ENCODE results near the gene OPN3.

OPN3 gene

DNA sequence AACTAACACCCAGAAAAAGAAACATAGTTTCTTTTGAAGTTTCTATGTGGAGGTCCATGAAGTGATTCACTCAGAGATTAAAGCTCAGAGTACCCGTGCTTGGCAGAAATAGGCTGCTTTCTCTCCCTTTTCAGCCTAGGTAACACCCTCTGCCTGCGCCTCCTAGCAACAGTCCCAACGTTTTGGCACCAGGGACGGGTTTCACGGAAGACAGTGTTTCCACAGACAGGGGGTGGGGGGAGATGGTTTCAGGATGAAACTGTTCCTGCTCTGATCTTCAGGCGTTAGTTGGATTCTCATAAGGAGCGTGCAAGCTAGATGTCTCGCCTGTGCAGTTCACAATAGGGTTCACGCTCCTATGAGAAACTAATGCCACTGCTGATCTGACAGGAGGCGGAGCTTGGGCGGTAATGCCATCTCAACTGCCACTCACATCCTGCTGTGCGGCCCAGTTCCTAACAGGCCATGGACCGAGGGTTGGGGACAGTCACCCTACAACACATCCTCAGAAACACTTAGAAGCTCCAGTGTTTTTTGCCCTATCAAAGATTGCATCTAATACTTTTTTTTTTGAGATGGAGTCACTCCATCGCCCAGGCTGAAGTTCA, 53.2 kb downstream of the OPN3 start:
- no peak for DNase-seq

DNA sequence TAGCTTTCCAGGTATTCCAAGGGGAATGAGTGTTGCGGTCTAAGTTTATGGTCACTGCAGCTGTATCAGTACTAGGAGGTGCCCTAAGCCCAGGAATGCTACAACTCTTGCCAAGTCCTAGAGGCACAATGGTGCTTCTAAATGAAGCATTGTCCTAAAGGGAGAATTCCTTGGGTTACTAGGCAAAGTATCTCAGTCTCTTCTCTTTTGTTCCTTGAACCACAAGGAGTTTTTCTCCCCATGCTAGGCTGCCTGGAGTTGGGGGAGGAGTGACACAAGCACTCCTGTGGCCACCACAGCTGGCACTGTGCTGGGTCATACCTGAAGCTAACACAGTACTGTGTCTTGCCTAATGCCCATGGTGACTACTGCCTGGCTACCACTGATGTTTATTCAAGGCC, 57.2 kb downstream of the OPN3 start:
- no peak for DNase-seq

DNA sequence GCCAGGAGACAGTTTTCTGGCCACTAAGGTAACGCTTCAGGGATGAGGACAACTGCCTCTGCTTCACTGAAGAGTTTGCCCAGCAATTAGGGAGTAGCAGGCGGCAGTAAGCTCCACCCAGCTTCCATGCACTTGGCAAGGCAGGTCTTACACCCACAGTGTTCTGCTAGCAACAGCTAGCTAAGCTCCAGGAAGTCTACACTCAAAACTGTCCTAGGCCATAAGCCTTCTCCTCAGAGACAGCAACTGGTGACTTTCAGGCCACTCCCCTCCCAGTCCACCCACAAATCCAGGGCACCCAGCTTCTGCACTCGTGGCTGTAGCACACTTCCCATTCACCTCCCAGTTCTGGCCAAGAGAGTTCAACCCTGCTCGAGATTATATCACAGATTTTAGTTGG, 60.7 kb downstream of the OPN3 start:
- no peak for DNase-seq

DNA sequence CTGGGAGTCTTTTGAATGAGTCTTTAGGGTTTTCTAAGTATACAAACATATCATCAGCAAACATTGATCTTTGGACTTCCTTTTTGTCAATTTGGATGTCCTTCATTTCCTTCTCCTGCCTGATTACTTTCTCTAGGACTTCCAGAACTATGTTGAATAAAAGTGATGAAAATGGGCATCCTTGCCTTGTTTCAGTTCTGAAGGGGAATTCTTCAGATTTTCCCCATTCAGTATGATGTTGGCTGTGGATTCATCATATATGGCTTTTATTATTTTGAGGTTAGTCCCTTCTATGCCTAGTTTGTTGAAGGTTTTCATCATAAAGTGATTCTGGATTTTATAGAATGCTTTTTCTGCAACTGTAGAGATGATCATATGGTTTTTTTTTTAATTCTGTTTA, 66.0 kb downstream of the OPN3 start:
- no peak for DNase-seq

DNA sequence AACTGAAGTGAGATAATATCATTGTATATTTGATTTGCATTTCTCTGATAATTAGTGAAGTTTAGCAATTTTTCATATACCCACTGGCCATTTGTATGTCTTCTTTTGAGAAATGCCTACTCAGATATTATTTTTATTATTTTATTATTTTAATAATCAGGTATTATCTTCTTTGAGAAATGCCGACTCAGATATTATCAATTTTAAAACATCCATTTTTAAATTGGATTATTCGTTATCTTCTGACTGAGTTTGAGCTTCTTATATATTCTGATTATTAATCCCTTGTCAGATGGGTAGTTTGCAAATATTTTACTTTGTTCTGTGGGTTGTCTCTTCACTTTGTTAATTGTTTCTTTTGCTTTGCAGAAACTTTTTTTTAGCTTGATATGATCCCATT, 70.3 kb downstream of the OPN3 start:
- DNase-seq = no peak

DNA sequence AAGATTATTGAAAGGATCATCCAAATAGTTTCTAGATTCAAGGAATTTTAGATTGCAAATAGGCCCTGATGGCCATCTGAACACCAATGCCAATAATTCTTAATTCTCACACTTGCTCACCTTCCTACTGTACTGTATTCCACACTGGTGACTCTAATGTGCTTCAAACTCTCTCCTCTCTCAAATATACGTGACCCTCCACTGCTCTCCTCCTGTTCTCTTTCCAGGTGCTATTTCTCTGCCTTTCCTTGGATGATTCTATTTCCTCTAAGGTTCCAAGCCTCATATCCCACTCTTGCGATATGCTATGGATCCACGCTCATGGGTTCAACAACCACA, 79.4 kb downstream of the OPN3 start:
- DNase-seq = no peak

DNA sequence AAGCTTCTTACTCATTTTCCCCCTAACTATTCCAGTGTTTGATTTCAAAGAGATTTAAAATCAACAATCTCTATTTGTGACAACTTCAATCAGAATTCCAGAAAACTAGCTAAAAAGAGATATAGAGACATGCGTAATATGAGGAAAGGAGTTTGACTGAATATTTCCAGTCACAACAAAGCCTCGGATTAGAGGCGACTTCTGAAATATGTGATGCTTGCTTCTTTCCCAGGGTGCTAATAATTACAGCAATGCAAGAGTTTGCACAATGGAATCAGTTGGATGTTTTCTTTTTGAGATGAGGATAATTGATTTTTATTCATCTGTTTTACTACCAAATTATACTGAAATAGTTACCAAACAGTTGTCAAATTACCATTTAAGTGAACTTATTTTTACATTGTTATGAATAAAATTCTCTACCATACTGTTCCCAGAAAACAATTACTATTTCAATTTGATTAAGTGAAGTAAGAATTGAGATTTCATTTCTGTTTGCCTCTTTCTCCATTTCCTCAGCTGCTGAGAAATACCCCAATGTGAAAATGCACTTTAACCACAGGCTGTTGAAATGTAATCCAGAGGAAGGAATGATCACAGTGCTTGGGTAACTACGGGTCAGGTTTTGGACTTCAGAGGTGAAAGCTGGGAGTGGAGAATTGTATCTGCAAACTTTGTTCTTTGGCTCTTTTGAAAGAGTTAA, 79.9 kb downstream of the OPN3 start:
- no peak for DNase-seq

DNA sequence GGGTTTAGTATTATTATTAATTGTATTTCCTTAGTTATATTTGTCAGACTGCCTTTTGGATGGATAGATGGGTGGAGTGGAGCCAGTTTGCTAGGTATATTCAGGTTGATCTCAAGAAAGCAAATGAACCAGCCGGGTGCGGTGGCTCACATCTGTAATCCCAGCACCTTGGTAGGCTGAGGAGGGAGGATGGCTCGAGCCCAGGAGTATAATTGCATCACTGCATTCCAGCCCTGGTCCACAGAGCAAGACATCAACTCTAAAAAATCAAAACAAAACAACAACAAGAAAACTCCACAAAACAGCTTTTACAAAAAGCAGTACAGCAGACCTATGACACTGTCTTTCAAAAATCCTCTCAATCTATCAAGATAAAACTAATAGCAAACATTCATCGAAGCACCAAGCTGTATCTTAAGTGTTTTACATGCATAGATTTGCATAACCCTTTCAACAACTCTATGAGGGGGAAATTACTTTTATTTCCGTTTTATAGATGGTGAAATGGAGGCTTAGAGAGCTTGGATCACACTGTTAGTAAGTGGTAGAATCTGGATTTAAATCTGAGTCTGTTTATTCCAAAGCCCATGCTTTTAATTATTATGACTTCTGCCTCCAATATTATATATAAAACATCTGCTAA, 82.5 kb downstream of the OPN3 start:
- no peak for DNase-seq

DNA sequence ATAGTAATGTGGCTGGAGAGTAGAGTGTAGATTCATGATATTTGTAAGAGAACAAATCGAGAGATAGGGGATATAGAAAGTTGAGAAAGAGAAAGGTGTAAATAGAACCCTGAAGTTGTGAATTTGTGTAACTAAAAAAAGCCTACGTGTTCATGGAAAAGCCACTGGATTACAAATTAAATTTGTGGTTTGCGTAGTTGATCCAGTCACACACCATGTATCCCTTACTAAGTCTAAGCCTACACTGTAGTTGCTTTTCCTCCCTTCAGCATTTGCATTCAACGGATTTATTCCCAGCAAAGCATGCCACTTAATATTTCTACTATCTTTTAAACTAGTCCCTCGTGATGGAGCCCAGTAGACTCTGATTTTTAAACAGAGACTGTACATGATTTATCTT, 83.1 kb downstream of the OPN3 start:
- no peak for DNase-seq

DNA sequence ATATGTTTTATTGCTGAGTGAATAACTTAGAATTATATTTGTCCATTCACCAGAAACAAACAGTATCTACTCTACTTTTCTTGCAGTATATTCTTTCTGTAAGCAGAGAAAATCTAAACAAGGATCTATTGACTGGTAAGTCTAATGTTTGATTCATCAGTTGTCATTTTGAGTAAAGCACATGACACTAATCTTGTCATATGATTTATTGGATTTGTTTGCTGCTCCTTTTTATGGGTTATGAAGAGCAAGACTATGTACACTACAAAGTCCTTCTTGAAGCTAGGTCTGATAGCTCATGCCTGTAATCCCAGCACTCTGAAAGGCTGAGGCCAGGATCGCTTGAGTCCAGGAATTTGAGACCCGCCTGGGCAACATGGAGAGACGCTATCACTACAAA, 84.6 kb downstream of the OPN3 start:
- no peak for DNase-seq

DNA sequence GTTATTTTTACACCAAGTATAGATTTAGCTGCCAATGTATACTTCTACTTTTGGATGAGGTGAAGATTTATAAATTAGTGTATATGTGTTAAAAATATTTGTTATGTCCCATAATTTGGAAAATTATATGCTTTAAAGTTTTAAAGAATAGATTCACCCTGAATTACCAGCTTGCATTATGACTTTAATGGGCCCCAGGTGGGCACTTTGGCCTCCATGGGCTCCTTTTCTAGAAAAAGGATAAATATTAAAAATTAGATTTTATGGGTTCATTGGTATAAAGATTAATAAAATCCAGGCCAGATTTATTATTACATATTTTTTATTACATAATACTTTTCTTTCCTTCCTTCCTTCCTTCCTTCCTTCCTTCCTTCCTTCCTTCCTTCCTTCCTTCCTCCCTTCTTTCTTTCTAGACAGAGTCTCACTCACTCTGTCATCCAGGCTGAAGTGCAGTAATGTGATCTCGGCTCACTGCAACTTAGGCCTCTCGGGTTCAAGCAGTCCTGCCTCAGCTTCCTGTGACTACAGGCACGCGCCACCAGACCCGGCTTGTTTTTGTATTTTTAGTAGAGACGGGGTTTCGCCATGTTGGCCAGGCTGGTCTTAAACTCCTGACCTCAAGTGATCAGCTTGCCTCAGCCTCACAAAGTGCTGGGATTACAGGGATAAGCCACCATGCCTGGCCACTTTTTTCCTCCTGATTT, 86.1 kb downstream of the OPN3 start:
- DNase-seq = no peak

DNA sequence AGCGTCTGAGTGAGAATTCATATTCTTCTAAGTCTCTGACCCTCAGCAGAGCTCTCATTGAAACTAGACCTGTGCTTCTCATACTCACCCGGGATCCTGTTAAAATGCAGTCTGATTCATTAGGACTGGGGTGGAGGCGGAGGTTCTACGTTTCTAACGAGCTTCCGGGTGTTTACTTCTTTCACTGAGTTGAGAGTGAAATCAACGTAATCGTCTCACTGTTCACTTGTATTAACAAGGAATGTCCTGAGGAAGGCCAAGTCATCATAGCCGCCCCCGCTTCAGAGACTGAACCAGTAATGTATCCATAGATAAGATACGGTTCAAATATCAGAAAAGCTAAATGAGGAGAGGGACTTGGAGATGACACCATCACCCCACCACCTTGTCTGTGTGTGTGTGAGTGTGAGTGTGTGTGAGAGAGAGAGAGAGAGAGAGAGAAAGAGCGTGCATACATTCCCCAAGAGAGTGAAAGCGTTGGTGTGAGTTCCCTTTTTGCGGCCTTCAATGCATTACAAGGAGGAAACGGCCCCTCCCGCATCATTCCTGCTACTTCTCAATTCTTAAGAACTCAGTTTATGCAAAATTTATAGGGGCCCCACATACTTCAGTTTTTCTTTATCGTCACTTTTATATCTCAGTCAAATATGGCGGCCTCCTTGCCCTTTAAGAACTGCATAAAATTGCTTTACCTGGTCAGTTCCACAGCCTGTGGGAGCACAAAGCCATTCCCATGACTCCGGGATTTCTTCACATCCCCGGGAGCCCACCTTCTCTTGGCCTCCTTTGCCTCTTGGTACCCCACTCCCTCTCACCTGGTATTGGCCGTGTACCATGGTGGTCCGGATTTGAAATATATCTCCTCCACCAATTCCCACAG, 88.2 kb downstream of the OPN3 start:
- DNase-seq = peak; percentile 52 to 65

DNA sequence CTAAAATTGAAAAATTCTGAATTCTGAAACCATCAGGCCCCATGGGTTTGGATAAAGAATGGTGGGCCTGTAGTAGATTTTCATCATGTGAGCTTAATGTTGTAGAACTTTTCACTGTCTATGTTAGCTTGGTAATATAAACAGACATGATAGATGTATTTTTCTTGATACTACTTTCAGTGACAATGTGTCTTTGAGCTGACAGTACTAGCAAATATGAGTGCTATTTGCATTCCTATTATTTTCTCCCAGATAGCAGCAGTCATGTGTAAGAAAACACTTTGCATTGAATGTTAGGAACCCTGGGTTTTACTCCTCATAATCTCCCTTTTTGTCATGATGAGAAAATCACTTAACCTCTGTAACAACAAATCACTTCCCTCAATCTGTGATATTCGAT, 89.9 kb downstream of the OPN3 start:
- DNase-seq = no peak

DNA sequence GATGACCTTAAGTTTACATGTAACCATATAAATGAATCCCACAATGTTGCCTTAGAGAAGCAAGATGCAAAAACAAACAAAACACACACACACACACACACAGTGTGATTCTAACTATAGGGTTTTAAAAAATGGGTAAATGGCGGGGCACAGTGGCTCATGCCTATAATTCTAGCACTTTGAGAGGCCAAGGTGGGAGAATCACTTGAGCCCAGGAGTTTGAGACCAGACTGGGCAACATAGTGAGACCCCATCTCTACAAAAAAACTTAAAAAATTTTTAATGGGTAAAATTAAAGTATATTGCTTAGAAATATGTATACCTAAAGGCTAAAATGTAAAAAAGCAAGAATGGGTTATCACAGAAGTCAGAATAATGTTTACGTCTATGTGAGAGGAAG, 92.2 kb downstream of the OPN3 start:
- DNase-seq = no peak
